IPS-20b (cell line): ENCODE results near the gene SPATA31C1.
"Not testable (repeated sequence)": the region's sequence is repeated elsewhere in the genome, so short reads cannot be mapped to it uniquely, and the experiment has no call there.

Experiments used
- H3K27ac ChIP-seq: one replicate; pipeline ENCODE4 v1.5.1; 2013; ENCODE audit warnings: low read length
- H3K27me3 ChIP-seq: 2 replicates; pipeline ENCODE4 v1.6.1; 2013; ENCODE audit warnings: mild to moderate bottlenecking, low read length, inconsistent platforms; ENCODE audit not compliant: insufficient read depth
- H3K36me3 ChIP-seq: 2 replicates; pipeline ENCODE4 v1.6.1; 2013; ENCODE audit warnings: low read depth, mild to moderate bottlenecking, inconsistent platforms, low read length, moderate library complexity; ENCODE audit not compliant: insufficient read depth
- H3K4me1 ChIP-seq: 2 replicates; pipeline ENCODE4 v1.6.1; 2013; ENCODE audit warnings: mild to moderate bottlenecking, control low read depth, inconsistent platforms, low read length, moderate library complexity; ENCODE audit not compliant: insufficient read depth
- H3K4me3 ChIP-seq: 2 replicates; pipeline ENCODE4 v1.5.1; 2013; ENCODE audit warnings: mild to moderate bottlenecking, low read length, inconsistent platforms
- H3K9ac ChIP-seq: 2 replicates; pipeline ENCODE4 v1.6.1; 2013; ENCODE audit warnings: low read depth, mild to moderate bottlenecking, inconsistent platforms, low read length, moderate library complexity
- H3K9me3 ChIP-seq: 2 replicates; pipeline ENCODE4 v1.6.1; 2013; ENCODE audit warnings: mild to moderate bottlenecking, low read depth, low read length, inconsistent platforms; ENCODE audit not compliant: insufficient read depth

Gene SPATA31C1

DNA sequence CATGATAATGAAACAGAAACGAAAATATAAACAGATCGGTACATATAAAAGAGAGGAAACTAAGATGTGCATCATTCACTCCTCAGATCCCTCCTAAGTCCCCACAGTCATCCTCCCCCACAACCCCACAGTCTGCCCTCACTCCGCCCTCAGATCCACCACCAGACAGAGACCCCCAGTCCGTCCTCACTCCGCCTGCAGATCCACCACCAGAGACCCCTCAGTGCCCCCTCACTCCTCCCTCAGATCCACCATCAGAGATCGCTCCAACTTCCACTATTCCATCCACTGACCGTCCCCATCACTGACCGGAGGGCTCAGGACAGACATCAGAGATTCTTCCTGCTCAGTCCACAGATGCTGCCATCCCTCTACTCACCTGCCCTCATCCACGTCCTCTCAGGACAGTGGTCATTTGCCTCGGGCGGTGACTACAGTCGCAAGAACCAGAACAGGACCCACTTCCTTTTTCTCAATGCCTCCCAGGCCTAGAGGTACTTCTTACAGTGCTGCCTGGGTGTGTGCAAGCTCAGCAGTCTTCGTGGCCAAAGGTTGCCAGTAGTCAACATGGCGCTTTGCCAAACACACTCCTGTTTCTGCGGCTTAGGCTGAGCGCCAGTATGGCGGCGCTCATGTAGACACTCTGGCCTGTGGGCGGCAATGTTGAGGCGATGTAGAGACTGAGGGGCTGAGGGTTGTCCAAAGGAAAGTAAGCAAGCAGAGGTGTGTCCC, 8.3 kb upstream of the SPATA31C1 start:
- Histone ChIP-seq H3K27ac (no peak overlapping the region), H3K36me3 (no peaks in the 10 kb centered on the region), H3K4me1 (no peaks in the 10 kb centered on the region), H3K4me3 (no peak overlapping the region), H3K9me3 (no peaks in the 10 kb centered on the region), H3K27me3 (no peaks in the 10 kb centered on the region), H3K9ac (no peak overlapping the region)

GRCh38 chr9:87910821-87911220, 6.9 kb upstream of the SPATA31C1 start:
- no peaks in the 10 kb centered on the region for H3K9me3 ChIP-seq
- H3K4me1 ChIP-seq: no peaks in the 10 kb centered on the region
- H3K36me3 ChIP-seq: no peaks in the 10 kb centered on the region
- H3K27ac ChIP-seq: no peak overlapping the region
- H3K27me3 ChIP-seq: no peaks in the 10 kb centered on the region
- H3K9ac ChIP-seq: no peak overlapping the region
- no peak overlapping the region for H3K4me3 ChIP-seq

- H3K4me3 ChIP-seq, H3K9me3 ChIP-seq, H3K4me1 ChIP-seq, H3K27me3 ChIP-seq, H3K27ac ChIP-seq, H3K36me3 ChIP-seq, H3K9ac ChIP-seq: not testable (repeated sequence)
Measured at GRCh38 chr9:87919013-87919412, 1.3 kb downstream of the SPATA31C1 start.

- H3K9me3 ChIP-seq, H3K9ac ChIP-seq, H3K36me3 ChIP-seq, H3K27me3 ChIP-seq, H3K27ac ChIP-seq, H3K4me1 ChIP-seq, H3K4me3 ChIP-seq: not testable (repeated sequence)
Measured at GRCh38 chr9:87921561-87921960, 3.8 kb downstream of the SPATA31C1 start.

DNA sequence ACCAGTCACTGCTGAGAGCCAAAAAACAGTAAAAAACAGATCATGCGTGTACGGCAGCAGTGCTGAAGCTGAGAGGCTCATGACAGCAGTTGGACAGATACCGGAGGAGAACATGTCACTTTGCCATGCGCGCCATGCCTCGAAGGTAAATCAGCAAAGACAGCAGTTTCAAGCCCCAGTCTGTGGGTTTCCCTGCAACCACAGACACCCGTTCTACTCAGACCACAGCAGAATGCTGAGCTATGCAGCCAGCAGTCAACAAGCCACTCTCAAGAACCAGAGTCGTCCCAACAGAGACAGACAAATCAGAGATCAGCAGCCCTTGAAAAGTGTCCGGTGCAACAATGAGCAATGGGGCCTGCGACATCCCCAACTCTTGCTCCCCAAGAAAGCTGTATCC, 5.2 kb downstream of the SPATA31C1 start:
- H3K27ac ChIP-seq, H3K36me3 ChIP-seq, H3K9ac ChIP-seq, H3K4me3 ChIP-seq, H3K9me3 ChIP-seq, H3K27me3 ChIP-seq, H3K4me1 ChIP-seq: not testable (repeated sequence)

DNA sequence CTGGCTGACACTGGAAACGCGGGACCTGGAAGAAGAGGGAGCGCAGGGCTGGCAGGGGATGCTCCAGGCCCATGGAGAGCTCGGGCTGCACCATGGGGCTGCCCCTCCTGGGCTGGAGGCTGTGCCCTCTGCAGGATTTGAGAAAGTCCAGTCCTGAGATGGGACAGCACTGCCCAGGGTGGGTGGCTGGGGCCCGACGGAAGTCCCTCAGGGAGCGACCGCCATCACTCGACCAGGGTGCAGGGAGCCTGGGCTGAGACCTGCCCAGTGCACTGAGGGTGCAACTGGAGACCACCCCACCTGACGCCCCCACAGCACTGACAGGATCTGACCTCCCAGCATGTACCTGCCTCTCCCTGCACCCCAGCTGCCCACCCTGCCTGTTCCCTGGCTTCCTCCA, 7.1 kb downstream of the SPATA31C1 start:
- H3K4me1 ChIP-seq, H3K27ac ChIP-seq, H3K4me3 ChIP-seq, H3K27me3 ChIP-seq, H3K36me3 ChIP-seq, H3K9me3 ChIP-seq, H3K9ac ChIP-seq: not testable (repeated sequence)

GRCh38 chr9:87929152-87929551, 11.4 kb downstream of the SPATA31C1 start:
- H3K27me3 ChIP-seq, H3K4me1 ChIP-seq, H3K9me3 ChIP-seq, H3K4me3 ChIP-seq, H3K36me3 ChIP-seq, H3K9ac ChIP-seq, H3K27ac ChIP-seq: not testable (repeated sequence)

DNA sequence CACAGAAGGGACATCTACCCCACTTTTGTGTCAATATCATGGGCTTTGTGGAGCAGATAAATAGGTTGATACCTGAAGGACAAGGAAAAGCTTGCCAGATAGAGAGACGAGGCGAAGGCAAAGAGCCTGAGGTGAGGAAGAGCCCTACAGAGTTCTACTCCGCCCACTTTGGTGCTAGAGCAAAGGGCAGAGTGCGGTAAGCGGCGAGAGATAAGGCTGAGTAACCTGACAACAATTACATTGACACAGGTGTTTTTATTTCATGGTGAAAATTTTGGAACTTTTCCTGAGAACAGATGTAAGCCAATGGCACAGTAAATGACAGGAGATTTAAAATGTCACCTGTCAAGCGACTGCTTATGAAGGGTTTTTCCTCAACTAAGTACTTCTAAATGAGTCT, 16.7 kb downstream of the SPATA31C1 start:
- not testable (repeated sequence) for H3K27ac ChIP-seq, H3K4me3 ChIP-seq, H3K9ac ChIP-seq, H3K4me1 ChIP-seq, H3K9me3 ChIP-seq, H3K36me3 ChIP-seq, H3K27me3 ChIP-seq

- not testable (repeated sequence) for H3K36me3 ChIP-seq, H3K27ac ChIP-seq, H3K27me3 ChIP-seq, H3K4me1 ChIP-seq, H3K4me3 ChIP-seq, H3K9me3 ChIP-seq, H3K9ac ChIP-seq
Measured at GRCh38 chr9:87937352-87937751, 19.6 kb downstream of the SPATA31C1 start.

DNA sequence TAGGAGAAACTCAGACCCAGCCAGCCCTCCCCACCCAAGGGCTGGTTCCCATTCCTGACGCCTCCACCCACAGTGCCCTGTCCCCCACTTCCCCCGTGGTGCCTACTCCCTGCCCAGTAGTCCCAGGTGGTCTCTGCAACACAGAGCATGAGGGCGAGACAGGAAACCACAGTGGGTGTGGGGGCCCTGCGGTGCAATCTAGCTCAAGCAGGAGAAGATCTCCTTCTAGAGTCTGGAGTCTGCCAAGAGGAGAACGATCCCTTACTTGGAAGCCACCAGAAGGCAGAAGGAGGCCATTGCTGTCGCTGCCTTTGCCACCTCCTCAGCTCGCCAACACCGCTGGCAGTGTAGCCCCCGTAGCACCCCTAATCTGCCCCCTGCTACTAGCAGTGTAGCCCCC, 20.2 kb downstream of the SPATA31C1 start:
- not testable (repeated sequence) for H3K4me1 ChIP-seq, H3K27ac ChIP-seq, H3K27me3 ChIP-seq, H3K4me3 ChIP-seq, H3K36me3 ChIP-seq, H3K9me3 ChIP-seq, H3K9ac ChIP-seq

DNA sequence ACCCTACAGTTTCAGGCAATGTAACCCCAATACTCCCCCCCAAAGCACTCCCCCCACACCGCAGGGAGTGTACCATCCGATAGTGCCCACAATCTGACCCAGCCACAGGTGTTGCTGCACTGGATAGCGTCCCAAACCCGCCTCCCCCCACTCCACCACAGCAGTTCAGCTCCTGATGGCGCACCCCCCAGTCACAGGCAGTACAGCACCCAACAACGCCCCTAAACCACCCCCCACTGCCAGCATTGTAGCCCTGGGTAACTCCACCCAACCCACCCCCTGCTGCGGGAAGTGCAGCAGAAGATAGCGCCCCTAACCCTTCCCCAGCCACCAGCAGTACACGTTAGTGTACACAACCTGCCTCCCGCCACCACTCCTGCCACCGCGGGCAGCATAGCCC, 20.6 kb downstream of the SPATA31C1 start:
- H3K9me3 ChIP-seq, H3K4me3 ChIP-seq, H3K27me3 ChIP-seq, H3K9ac ChIP-seq, H3K36me3 ChIP-seq, H3K4me1 ChIP-seq, H3K27ac ChIP-seq: not testable (repeated sequence)

DNA sequence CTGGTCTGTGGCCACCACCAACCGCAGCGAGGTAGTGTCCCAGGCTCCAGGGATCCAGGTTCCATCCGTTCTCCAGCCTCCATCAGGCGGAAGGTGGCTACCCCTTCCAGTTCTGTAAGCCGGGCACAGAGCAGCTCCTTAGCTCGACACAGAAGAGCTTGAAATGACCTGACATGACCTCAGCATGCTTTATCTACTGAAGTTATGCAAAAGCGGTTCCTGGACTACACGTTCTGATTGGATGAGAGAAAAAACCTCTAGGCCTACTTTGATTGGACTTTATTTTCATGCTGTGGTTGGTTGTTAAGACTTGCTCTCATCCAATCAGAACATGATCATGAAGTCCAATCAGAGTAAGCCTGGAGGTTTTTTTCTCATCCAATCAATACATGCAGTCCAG, 21.3 kb downstream of the SPATA31C1 start:
- not testable (repeated sequence) for H3K4me3 ChIP-seq, H3K27ac ChIP-seq, H3K9me3 ChIP-seq, H3K4me1 ChIP-seq, H3K36me3 ChIP-seq, H3K9ac ChIP-seq, H3K27me3 ChIP-seq

DNA sequence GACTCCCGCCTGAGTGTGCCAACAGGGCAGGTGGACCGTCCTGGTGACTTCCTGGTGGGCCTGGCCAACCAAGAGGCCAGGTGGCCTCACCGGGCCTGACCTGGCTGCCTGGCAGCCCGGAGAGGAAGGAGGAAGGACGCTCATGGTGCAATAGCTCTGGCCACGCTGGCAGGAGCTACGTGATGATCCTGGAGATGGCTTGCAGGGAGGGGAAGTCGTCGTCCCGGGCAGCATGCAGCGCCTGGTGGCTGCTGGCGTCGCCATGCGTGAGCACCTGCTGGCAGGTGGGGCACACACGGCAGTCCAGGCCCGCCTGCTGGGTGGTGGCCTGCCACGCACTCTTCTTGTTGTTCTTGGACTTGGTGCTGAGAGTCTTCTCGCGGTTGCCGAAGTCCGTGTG, 26.3 kb downstream of the SPATA31C1 start:
- H3K4me1 ChIP-seq: no peaks in the 10 kb centered on the region
- H3K27me3 ChIP-seq: peaks cover 5% of the 10 kb centered on the region; the same call in 1 of the 2 replicates
- no peaks in the 10 kb centered on the region for H3K36me3 ChIP-seq
- H3K4me3 ChIP-seq: no peak overlapping the region
- H3K27ac ChIP-seq: no peak overlapping the region
- no peaks in the 10 kb centered on the region for H3K9me3 ChIP-seq
- no peak overlapping the region for H3K9ac ChIP-seq
